GM21515 (cell line): ENCODE results near the gene RASL10B.

Experiments used
- ATAC-seq: cut with Tn5 transposase; IDR thresholded peaks from one replicate; pipeline ENCODE4 v1.9.1; 2021; ENCODE audit not compliant: unreplicated experiment

RASL10B gene

GRCh38 chr17:35716897-35717465 lies 14.5 kb upstream of the RASL10B start:
- ATAC-seq, result no peak

- ATAC-seq, result no peak
Observed at GRCh38 chr17:35717475-35717874, 14.0 kb upstream of the RASL10B start.

- ATAC-seq, result no peak
Observed at GRCh38 chr17:35723735-35724134, 7.7 kb upstream of the RASL10B start.

GRCh38 chr17:35725058-35725457 lies 6.4 kb upstream of the RASL10B start:
- no peak for ATAC-seq

GRCh38 chr17:35725802-35726126 lies 5.7 kb upstream of the RASL10B start:
- no peak for ATAC-seq

- no peak for ATAC-seq
Observed at GRCh38 chr17:35726127-35726952, 5.1 kb upstream of the RASL10B start.

GRCh38 chr17:35726953-35727460 lies 4.4 kb upstream of the RASL10B start:
- ATAC-seq, result no peak

- no peak for ATAC-seq
Observed at GRCh38 chr17:35727635-35728034, 3.8 kb upstream of the RASL10B start.

GRCh38 chr17:35728551-35728950 lies 2.9 kb upstream of the RASL10B start:
- no peak for ATAC-seq

GRCh38 chr17:35729405-35729833 lies 2.0 kb upstream of the RASL10B start:
- ATAC-seq, result no peak

- ATAC-seq, result no peak
Observed at GRCh38 chr17:35730400-35731005, 936 bp upstream of the RASL10B start.

- ATAC-seq, result no peak
Observed at GRCh38 chr17:35731917-35732805, 722 bp downstream of the RASL10B start.

GRCh38 chr17:35732806-35733136 lies 1.3 kb downstream of the RASL10B start:
- ATAC-seq, result no peak

GRCh38 chr17:35733366-35733765 lies 1.9 kb downstream of the RASL10B start:
- ATAC-seq, result no peak

GRCh38 chr17:35734396-35734795 lies 3.0 kb downstream of the RASL10B start:
- ATAC-seq, result no peak

- ATAC-seq, result no peak
Observed at GRCh38 chr17:35735036-35735805, 3.8 kb downstream of the RASL10B start.

GRCh38 chr17:35736236-35736635 lies 4.8 kb downstream of the RASL10B start:
- ATAC-seq, result no peak

- no peak for ATAC-seq
Observed at GRCh38 chr17:35738519-35739133, 7.2 kb downstream of the RASL10B start.

- ATAC-seq, result no peak
Observed at GRCh38 chr17:35740216-35740615, 8.8 kb downstream of the RASL10B start.
